GM21576 (cell line): ENCODE data around the gene KANSL1.
"Not testable (repeated sequence)": the region's sequence is repeated elsewhere in the genome, so short reads cannot be mapped to it uniquely, and the experiment has no call there.

ENCODE experiments used
- ATAC-seq: cut with Tn5 transposase; IDR thresholded peaks from one replicate; pipeline ENCODE4 v1.9.1; 2021; ENCODE audit warnings: mild to moderate bottlenecking, moderate library complexity; ENCODE audit not compliant: unreplicated experiment

KANSL1 gene

DNA sequence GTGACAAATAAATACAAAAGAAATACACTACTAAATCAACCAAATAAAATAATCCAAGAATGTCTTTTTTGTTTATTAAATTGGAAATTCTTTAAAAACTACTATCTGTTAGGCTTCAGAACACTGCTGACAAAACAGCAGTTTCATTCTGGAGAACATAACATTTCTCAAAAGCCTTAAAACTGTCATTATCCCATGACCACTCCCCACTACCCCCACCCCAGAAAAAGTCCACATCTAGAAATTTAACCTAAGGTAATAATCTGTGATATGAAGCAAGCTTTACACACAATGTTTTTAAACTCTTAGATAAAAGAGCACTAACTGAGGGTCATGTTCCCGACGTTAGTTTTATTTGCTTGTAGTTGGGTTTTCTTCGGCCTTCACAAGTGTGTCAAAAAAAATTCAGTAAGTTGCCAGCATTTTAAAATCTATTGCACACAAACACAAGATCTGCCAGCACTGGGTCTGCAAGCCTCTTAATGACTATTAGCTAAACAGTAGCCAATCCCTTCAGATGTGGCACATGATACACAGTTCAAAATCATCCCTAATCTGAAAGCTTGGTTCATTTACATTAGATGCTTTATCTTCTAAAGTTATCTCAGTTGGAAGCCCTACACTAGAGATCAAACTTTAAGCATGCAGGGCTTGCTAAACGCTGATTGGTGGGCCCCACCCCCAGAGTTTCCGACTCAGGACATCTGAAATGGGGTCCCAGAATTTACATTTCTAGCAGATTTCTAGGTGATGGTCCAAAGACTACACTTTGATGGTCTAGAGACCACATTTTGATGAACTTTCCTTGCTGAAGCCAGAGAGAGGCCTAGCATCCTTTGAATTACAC, 75.2 kb downstream of the KANSL1 start:
- ATAC-seq = no peak

DNA sequence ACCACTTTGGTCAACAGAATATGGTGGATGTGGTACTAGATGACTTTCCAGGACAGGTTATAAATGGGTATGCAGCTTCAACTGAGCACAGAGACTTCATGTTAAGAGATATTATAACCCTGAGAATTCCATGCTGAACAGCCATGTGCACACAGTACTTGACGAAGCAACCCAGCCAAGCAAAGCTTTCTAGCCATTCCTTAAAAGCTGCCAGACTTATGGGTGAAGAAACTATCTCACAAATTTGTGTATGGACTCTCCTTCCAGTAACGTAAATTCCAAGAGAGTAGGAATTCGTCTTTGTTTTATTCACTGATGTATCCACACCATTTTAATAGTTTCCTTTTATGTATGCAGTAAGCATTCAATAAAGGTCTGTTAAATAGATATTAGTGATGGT, 76.1 kb downstream of the KANSL1 start:
- ATAC-seq = no peak

DNA sequence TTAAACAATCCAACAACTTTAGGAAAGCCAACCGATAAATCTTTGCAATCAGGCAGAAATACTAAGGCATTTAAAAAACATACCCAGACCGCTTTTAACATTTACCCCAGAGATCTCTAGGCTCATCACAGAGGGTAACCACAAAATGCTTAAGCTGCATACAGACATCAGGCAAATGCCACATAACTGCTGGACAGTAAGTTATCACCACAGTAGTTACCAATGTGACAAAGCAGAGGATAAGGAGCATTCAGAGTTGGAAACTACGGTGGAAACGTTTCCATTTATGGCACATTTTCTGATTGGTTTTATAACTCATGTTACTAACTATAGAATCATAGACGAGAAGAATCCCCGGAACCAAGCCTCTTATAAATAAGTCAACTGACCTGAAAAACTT, 77.5 kb downstream of the KANSL1 start:
- ATAC-seq = no peak

DNA sequence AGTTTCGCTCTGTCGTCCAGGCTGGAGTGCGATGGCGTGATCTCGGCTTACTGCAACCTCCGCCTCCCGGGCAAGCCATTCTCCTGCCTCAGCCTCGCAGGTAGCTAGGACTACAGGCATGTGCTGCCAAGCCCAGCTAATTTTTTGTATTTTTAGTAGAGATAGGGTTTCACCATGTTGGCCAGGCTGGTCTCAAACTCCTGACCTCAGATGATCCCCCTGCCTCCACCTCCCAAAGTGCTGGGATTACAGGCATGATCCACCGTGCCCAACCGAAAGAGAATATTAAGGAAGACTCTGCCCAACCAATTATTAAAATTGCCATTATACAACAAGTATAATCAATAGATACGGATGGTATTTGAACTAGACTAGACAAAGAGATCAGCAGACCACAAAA, 82.0 kb downstream of the KANSL1 start:
- ATAC-seq = not testable (repeated sequence)

DNA sequence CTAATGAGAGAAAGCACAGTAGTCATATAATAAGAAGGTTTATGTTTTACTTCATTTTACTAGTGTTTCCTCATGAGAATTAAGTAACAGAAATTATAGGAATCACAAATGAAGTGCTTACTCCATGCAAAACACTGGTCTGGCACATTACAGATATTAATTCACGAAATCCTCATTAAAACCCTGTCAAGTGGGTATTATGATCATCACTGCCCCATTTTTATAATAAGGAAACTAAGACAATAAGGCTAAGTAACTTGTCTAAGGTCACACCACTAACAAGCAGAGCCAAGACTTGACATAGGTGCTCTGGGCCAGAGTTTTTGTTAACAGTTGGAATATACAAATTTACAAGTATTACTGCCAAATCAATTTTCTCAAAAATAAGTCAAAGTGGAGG, 83.0 kb downstream of the KANSL1 start:
- ATAC-seq = no peak

DNA sequence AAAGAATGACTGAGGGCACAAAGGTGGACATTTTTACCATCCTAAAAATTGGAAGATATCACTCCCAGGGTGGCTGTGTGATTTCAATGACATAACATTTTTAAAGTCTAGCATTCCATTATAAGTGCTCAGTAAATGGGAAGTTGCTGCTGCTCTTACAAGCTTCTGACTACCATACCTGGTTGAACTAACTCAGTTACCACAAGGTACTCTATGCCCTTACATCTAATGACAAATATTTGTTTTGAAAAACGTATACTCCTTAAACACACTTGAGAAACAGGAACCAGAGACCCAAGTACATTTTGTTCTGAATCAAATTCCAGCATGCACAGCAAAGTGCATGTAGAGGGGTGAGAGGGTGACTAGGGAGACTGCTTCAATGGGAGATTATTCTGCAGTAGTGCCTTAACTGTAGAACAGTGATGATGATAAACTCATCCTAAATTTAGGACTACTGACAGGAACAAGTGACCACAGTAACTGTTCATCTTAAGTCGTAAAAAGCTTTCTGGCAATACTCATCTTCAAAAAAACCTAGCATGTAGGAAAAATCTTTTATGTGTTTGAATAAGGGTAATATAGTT, 83.5 kb downstream of the KANSL1 start:
- no peak for ATAC-seq

DNA sequence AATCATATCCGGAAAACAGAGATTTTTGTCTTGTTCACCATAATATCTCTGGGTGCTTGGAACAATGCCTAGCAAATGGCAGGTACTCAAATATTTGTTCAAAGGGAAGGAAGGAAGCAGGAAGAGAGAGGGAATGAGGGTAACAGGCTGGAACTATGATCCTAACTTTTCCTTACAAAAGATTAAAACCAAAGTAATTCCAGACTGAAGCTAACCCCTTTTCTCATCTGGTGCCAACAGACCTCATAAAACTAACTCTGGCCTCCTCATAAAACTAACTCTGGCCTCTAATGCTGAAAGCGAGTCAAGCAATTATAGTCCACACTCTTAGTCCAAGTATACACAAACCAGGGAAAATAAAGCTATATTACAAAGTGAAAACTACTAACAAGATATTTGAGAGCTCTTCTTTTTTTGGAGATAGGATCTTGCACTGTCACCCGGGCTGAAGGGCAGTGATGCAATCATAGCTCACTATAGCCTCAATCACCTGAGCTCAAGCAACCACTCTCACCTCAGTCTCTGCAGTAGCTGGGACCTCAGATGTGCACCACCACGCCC, 84.6 kb downstream of the KANSL1 start:
- ATAC-seq = no peak

DNA sequence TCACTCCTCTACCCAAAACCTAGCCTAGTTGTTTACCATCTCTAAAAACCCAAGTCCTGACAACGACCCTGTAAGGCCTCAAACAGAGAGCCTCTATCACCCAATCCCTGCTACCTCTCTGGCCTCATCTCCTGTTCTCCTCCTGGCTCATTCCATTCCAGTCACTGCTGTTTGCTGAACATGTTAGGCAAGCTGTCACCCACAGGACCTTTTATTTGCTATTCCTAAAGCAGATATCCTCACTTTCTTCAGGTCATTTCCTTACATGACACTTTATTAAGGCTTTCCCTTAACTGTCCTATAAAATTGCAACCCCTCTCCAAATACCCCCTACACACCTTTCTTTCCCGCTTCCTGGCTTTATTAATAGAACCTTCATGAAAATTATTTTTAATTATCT, 85.1 kb downstream of the KANSL1 start:
- ATAC-seq = no peak

DNA sequence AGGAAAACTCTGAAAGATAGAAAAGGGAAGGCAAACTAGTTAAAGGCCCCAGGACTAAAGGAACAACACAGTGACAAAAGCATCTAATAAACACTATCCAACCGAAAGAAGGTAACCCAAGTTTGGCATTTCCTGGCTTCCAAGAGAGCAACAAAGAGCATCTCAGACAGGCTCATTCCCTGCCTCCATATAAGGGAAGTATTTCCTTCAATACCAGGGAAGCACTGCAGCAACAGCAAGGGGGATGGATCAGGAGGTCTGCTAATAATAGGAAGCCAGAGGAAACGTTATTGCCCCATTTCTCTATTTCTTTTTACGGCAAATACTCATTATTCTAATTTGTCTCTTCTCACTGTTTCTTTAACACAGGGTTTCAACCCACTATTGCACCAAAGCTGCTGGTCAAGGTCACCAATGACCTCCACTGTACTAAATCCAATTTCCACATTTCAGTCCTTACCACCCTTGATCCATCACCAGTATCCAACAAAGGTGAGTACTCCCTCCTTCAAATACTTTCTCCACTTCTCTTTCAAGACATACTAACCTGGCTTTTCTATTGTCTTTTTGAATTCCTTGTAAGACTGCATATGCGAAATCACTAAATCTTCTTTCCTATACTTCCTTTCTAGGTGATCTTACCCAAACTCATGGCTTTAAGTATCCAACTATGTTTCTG, 86.1 kb downstream of the KANSL1 start:
- ATAC-seq = no peak

DNA sequence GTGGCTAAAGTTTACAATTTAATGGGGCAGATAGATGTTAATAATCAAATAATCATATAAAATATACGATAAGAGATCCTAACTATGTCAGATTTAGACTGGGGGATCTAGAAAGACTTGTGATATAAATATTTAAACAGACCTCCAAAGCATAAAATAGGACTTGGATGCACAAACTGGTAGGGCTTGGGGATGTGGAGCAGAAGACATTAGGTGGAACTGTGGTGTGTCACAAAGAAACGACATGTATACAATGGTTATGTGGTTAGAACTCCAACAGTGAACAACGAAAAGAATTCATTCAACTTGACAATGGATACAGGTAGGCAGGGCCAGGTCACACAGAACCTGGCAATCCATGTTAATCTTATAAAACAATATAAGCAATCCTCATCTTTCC, 90.4 kb downstream of the KANSL1 start:
- not testable (repeated sequence) for ATAC-seq

DNA sequence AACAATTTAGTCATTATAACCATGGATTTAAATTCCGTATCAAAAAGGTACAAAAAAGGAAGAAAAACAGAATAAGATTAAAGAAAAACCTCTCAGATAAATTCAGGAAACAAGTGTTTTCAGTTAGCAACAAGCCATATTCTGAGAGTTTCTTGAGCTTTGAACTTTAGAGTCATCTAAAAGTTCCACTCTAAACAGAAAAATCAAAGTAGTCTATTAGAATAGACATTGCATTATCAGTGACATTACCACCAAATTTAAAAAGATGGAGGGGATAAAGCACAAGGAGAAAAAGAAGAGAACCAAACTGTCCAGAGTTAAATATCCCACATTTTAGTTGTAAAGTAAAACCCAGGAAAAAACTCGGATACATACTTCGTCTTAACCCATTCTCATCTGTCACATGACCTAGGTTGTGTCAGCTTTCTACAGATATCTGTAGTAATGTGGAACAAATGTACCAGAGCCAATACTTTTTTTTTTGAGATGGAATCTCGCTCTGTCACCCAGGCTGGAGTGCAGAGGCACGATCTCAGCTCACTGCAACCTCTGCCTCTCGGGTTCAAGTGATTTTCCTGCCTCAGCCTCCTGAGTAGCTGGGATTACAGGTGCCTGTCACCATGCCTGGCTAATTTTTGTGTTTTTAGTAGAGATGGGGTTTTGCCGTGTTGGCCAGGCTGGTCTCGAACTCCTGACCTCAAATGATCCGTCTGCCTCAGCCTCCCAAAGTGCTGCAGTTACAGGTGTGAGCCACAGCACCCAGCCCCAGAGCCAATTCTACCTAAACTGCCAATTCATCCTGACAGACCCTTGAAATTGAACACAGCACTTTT, 91.2 kb downstream of the KANSL1 start:
- ATAC-seq = not testable (repeated sequence)

DNA sequence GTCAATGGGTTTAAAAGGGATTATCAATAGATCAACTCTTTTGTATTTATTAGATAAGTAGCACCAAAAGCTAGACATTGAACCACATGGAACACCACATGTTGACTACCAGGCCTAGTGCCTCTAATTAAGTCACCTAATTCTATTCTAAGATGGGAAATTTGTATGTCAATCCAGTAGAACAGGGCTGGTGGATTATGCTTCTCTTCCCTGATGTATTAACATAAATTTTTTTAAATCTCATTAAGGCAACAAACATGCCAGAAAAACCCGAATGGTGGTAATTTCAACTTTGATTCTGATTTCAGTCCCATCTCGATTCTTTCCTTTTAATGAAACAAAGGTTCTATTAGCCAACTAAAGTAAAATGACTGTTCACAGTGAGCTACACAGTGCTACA, 92.6 kb downstream of the KANSL1 start:
- ATAC-seq = no peak

DNA sequence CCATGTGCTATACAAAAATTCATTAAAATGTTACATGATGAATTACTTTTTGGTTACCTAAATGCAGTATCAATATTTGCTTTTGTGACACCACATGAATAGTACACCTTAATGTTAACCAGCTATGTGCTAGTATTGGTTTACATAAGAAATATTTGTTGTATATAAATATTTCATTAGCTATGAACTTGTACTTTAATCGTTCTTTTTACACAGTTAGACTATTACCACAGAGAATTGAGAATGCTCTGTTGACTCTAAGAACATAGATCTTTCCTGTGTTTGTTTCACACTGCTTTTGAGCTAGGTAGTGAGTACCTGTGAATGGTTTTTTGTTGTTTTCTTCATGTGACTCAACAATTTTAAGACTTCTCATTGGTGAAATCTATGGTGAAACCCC, 93.4 kb downstream of the KANSL1 start:
- ATAC-seq = no peak

DNA sequence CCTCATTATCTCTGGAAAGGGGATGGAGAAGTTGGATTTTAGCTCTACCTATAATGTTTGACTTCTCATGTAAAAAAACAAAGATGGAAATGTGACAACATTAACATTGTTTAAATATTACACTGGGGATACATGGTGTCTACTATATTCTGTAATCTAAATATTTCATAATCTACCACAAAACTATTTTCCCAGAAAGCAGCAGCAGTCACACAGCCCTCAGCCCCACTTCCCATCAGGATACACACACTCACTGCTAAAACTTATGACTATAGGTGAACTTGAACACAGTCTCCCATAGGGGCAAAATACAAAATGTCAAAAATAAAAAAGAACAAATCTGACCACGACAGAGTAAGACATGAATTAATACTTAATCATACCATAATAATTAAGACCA, 95.7 kb downstream of the KANSL1 start:
- ATAC-seq = no peak

DNA sequence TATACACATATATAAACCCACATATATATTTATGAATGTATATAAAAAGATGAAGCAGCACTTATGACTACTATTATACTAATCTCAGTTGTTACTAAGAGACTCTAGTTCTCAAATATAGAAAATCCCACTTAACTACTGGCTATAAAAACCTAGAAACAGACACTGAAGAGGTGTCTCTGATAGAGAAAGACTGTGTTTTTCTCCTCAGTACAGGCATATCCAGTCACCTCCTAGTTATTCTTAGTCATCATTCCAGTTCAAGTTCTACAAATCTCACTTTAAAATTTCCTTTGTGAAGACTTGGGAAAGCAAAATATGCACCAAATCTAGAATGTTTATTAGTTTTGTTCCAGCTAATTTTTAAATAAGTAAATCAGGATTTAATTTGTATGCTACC, 100.2 kb downstream of the KANSL1 start:
- no peak for ATAC-seq

DNA sequence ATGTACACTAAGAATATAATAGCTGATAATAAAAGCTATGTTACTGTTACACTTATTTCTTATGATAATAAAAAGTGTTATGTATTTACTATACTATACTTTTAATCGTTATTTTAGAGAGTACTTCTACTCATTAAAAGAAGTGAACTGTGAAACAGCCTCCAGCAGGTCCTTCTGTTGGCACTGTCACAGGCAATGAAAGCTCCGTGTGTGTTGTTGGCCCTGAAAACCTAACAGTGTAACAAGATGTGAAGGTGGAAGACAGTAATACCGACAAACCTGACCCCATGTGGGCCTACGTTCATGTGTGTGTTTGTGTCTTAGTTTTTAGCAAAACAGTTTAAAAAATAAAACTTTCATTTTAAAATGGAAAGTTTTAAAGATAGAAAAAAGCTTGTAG, 102.4 kb downstream of the KANSL1 start:
- ATAC-seq = no peak

DNA sequence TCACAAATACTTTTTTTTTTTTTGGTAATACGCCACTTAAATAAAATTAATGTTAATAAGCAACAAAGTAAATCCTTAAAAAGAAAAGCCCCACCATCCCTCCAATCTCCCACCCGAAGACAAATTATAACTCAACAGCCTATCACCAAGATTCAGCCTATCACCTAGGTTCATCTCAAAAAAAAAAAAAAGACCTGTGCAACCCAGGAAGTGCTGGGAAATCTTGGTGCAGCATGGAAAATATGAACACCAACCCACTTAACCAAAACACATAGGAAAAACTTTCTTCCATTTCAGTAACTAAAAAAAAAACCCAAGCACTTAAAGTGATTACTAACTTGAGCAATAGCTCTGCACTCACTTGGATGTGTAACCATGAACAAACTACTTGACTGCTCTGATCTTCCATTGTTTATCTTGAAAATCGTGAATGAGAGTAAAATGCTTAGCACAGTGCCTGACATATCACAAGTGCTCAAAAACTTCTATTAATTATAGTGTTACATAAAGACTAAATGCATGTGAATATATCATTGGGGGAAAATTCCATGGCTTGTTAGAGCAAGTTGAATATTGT, 103.8 kb downstream of the KANSL1 start:
- ATAC-seq = no peak

DNA sequence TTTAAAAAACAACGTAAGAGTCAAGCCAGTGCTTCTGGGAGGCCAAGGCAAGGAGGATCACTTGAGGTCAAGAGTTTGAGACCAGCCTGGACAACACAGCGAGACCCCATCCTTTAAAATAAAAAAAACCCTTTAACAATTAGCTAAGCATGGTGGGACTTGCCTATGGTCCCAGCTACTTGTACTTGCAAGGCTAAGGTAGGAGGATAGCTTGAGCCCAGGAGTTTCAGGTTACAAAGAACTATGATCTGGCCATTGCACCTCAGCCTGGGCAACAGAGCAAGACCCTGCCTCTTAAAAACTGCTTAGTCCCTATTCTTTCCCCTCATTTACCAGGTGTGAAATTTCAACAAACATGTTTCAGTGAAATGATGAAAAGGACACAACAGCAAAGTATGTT, 104.6 kb downstream of the KANSL1 start:
- no peak for ATAC-seq

DNA sequence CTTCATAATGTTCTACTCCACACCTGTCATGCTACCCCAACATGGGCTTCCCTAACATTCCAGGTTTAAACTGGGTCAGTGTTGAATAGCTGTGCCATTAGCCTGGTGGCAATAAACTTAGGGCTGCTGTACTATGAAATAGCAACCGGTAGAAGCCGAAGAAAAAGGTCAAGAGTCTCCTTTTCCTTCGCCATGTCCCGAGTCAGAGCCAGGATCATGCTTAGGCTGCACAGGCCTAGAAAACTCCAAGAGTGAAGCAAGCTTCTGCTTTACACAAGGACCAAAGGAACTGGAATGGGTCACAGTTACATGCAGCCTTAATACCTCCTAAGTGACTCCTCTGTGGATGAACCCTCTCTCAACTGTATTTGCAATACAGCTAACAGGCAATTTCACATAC, 105.4 kb downstream of the KANSL1 start:
- ATAC-seq = not testable (repeated sequence)

DNA sequence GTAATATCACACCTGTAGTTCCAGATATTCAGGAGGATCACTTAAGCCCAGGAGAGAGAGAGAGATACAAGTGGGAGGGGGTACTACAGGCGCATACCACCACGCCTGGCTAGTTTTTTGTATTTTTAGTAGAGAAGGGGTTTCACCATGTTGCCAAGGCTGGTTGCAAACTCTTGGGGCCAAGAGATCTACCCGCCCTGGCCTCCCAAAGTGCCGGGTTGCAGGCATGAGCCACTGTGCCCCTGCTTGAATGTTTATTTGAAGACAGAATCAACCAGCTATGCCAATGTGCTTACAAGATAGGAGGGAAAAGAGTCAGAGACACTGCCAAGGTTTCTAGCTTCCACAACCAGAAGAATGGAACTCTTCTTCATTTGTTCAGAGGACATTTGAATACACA, 106.4 kb downstream of the KANSL1 start:
- no peak for ATAC-seq

DNA sequence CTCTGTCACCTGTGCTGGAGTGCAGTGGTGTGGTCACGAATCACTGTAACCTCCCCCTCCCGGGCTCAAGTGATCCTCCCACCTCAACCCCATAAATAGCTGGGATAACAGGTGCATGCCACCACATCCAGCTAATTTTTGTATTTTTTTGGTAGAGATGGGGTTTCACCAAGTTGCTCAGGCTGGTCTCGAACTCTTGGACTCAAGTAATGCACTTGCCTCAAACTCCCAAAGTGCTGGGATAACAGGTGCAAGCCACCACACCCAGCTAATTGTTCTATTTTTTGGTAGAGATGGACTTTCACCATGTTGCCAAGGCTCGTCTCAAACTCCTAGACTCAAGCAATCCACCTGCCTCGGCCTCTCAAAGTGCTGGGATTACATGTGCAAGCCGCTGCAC, 107.7 kb downstream of the KANSL1 start:
- no peak for ATAC-seq
